DOHH2 (cell line): ENCODE results near the gene DCLK1.

Experiments
- EZH2phosphoT487 ChIP-seq: fragments of 200-600 bp; sonication (generic); IDR thresholded peaks from 2 replicates; pipeline ENCODE4 v1.6.1; 2017; ENCODE audit warnings: borderline replicate concordance, mild to moderate bottlenecking, antibody characterized with exemption, low read length, moderate library complexity, mixed read lengths
- TF ChIP-seq, protein P1 (sequence below): fragments of 200-600 bp; sonication (generic); IDR thresholded peaks from one replicate; pipeline ENCODE4 v1.5.1; 2014; ENCODE audit warnings: antibody characterized with exemption, mild to moderate bottlenecking, low read depth, low read length; ENCODE audit not compliant: poor library complexity, severe bottlenecking

DNA sequence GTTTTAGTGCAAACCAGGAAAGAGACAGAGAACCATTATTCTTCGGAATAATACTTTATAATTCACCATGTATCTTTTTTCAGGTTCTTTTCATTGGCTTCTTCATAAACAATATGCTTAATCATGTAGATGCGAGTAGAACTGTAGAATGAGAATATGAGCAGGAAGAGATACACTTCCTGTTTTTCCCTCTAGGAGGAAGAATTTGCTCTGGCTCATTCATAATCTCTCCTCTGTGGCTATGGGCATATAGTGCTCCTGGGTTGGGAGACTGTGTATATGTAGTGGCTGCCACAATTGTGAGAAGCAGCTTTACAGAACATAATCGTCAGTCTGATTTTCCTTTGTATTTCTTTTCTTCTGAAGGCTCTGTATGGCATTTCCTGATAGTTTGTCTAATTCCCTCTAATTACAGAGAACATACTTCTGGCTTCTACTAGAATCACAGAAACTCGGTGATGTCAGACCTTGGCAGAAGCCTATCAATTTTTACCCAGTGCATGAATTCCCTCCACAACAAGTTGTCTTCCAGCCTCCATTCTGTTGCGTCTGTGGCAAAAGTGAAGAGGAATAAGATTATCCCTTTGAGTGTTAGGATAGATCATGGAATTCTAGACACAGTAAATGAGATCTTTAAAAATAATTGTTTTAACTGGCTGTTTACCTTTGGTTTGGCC, 2.9 kb upstream of the DCLK1 start:
- TF ChIP-seq, protein P1, sequence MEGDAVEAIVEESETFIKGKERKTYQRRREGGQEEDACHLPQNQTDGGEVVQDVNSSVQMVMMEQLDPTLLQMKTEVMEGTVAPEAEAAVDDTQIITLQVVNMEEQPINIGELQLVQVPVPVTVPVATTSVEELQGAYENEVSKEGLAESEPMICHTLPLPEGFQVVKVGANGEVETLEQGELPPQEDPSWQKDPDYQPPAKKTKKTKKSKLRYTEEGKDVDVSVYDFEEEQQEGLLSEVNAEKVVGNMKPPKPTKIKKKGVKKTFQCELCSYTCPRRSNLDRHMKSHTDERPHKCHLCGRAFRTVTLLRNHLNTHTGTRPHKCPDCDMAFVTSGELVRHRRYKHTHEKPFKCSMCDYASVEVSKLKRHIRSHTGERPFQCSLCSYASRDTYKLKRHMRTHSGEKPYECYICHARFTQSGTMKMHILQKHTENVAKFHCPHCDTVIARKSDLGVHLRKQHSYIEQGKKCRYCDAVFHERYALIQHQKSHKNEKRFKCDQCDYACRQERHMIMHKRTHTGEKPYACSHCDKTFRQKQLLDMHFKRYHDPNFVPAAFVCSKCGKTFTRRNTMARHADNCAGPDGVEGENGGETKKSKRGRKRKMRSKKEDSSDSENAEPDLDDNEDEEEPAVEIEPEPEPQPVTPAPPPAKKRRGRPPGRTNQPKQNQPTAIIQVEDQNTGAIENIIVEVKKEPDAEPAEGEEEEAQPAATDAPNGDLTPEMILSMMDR, result no peak
- TF ChIP-seq EZH2phosphoT487, result no peak
